Endothelial cell of umbilical vein (primary cell): ENCODE data around the gene UBL7. TPM values are rescaled to one million over a fixed set of nuclear protein-coding genes. Genes with fewer than 3 reads are reported as not detected.

Experiments used
- BruUV-seq: library from RNA; stranded (reverse); fragments of 400-500 nt; replicated peaks from 2 replicates; lab custom pipeline; 2021; lab: Mats Ljungman, UMichigan
- CTCF ChIA-PET: fragments of 300-600, 350-600 bp; sonication (Branson Sonifier 250); formaldehyde crosslinking; loops from one replicate; lab custom pipeline; 2021; ENCODE audit warnings: antibody characterized with exemption, inconsistent platforms; lab: Charles Lee
- POLR2A ChIA-PET: fragments of 300-600, 350-600 bp; sonication (Branson Sonifier 250); formaldehyde crosslinking; loops from one replicate; lab custom pipeline; 2021; ENCODE audit warnings: antibody characterized with exemption, inconsistent platforms; lab: Charles Lee
- DNase-seq: peaks from one replicate; pipeline ENCODE4 v3.0.0-alpha.2; 2011; ENCODE audit warnings: low read depth, low spot score
- FAIRE-seq: peaks from 2 replicates; lab custom pipeline; 2011; peaks lifted over from hg19 to GRCh38; lab: Jason Lieb, UNC
- H2AFZ ChIP-seq: 2 replicates; pipeline ENCODE4 v1.6.0; 2012; ENCODE audit warnings: low read depth, low read length, control low read depth, inconsistent platforms
- H3K27ac ChIP-seq: 2 replicates; pipeline ENCODE4 v1.5.1; 2011; ENCODE audit warnings: low read depth, mild to moderate bottlenecking, control low read depth, low read length, moderate library complexity; ENCODE audit not compliant: insufficient read depth
- H3K27me3 ChIP-seq, 2 experiments: 2 replicates each; pipeline versions ENCODE4 v1.6.0 to v1.6.1; 2011; ENCODE audit warnings: low read length in 2 of 2, mixed read lengths in 1 of 2; ENCODE audit not compliant: control insufficient read depth in 2 of 2, insufficient read depth in 2 of 2
- H3K36me3 ChIP-seq, 2 experiments: 2 replicates in 1 of 2; 3 replicates in 1 of 2; pipeline ENCODE4 v1.5.1; 2011; ENCODE audit warnings: low read length in 2 of 2, mild to moderate bottlenecking in 1 of 2, moderate library complexity in 1 of 2; ENCODE audit not compliant: control insufficient read depth in 2 of 2, insufficient read depth in 2 of 2; ENCODE audit errors: extremely low read depth in 1 of 2
- H3K4me1 ChIP-seq: 3 replicates; pipeline ENCODE4 v1.5.1; 2011; ENCODE audit warnings: mild to moderate bottlenecking, low read length; ENCODE audit not compliant: control insufficient read depth, insufficient read depth; ENCODE audit errors: extremely low read depth
- H3K4me2 ChIP-seq: 2 replicates; pipeline ENCODE4 v1.6.1; 2011; ENCODE audit warnings: low read length, control low read depth, mixed read lengths; ENCODE audit not compliant: insufficient read depth
- H3K4me3 ChIP-seq, 3 experiments: fragments of 200-600 bp in 1 of 3; sonication (generic), shearing (Covaris generic) in 1 of 3; replicated peaks in 1 of 3; 2 replicates each; pipeline ENCODE4 v1.5.1; 2011 to 2016; ENCODE audit warnings: control low read depth in 3 of 3, low read length in 3 of 3, mild to moderate bottlenecking in 2 of 3, inconsistent platforms in 1 of 3, low read depth in 1 of 3, moderate library complexity in 1 of 3; ENCODE audit not compliant: insufficient read depth in 1 of 3
- H3K79me2 ChIP-seq: 2 replicates; pipeline ENCODE4 v1.6.0; 2012; ENCODE audit warnings: low read length, inconsistent platforms; ENCODE audit not compliant: control insufficient read depth, insufficient read depth
- H3K9ac ChIP-seq: replicated peaks from 2 replicates; pipeline ENCODE3; 2011; ENCODE audit warnings: low read length, control low read depth; ENCODE audit not compliant: insufficient read depth; ENCODE audit errors: extremely low read depth
- H3K9me1 ChIP-seq: replicated peaks from 3 replicates; pipeline ENCODE4 v1.6.0; 2011; ENCODE audit warnings: mild to moderate bottlenecking, low read length; ENCODE audit not compliant: control insufficient read depth, insufficient read depth; ENCODE audit errors: extremely low read depth
- H3K9me3 ChIP-seq: replicated peaks from 2 replicates; pipeline ENCODE4 v1.5.1; 2012; ENCODE audit warnings: low read length, inconsistent platforms; ENCODE audit not compliant: control insufficient read depth, insufficient read depth
- H4K20me1 ChIP-seq: replicated peaks from 2 replicates; pipeline ENCODE3; 2011; ENCODE audit warnings: mild to moderate bottlenecking, low read length; ENCODE audit not compliant: control insufficient read depth, insufficient read depth; ENCODE audit errors: extremely low read depth
- CTCF ChIP-seq, 2 donors: IDR thresholded peaks; 1 replicate in 1 of 2; 2 replicates in 1 of 2; pipeline ENCODE4 v1.5.1; 2011; ENCODE audit warnings: low read length in 2 of 2, mild to moderate bottlenecking in 2 of 2, moderate library complexity in 2 of 2, control low read depth in 1 of 2, inconsistent platforms in 1 of 2, low read depth in 1 of 2; ENCODE audit not compliant: insufficient read depth in 1 of 2; ENCODE audit errors: extremely low read depth in 1 of 2
- EZH2 ChIP-seq: IDR thresholded peaks from 2 replicates; pipeline ENCODE4 v1.6.1; 2012; ENCODE audit warnings: borderline replicate concordance, low read depth, mild to moderate bottlenecking, moderate library complexity, low read length, inconsistent platforms; ENCODE audit not compliant: severe bottlenecking
- FOS ChIP-seq: IDR thresholded peaks from 2 replicates; pipeline ENCODE4 v1.6.1; 2011; ENCODE audit warnings: mild to moderate bottlenecking, low read length, moderate library complexity, borderline replicate concordance; ENCODE audit not compliant: insufficient read depth
- GATA2 ChIP-seq: IDR thresholded peaks from 2 replicates; pipeline ENCODE4 v1.7.0; 2011; ENCODE audit warnings: low read depth, mild to moderate bottlenecking, moderate library complexity, mixed read lengths, low read length; ENCODE audit not compliant: insufficient read length, insufficient read depth
- JUN ChIP-seq: IDR thresholded peaks from 2 replicates; pipeline ENCODE4 v1.6.1; 2011; ENCODE audit warnings: borderline replicate concordance, low read depth; ENCODE audit not compliant: insufficient read length, insufficient read depth
- POLR2A ChIP-seq: IDR thresholded peaks from 2 replicates; pipeline ENCODE4 v1.6.1; 2012; ENCODE audit warnings: low read depth, mild to moderate bottlenecking, control low read depth, low read length
- POLR2AphosphoS5 ChIP-seq: IDR thresholded peaks from 2 replicates; pipeline ENCODE4 v1.6.1; 2012; ENCODE audit warnings: low read depth, mild to moderate bottlenecking, control low read depth, low read length, moderate library complexity; ENCODE audit not compliant: insufficient read depth
- dilution Hi-C: fragments of 300-500 bp; cut with MboI; formaldehyde crosslinking; loops from one replicate; pipeline ENCODE4 v1.15.0; 2019; ENCODE audit warnings: low sequenced_read_pairs; ENCODE audit not compliant: extremely low pct_ligation_motif_present
- intact Hi-C: fragments of 100-400 bp; cut with micrococcal nuclease; formaldehyde crosslinking; loops from one replicate; pipeline ENCODE4 v1.10.0; 2022
- polyA plus RNA-seq, 4 experiments: library from polyadenylated mRNA; depleted of rRNA in 3 of 4; stranded (reverse) in 3 of 4; unstranded in 1 of 4; fragments of >200 nt; gene quantifications; 2 replicates each; pipeline versions ENCODE4 v1.2.1 to v1.2.3, GENCODE V29; 2011 to 2012; ENCODE audit warnings: missing spikeins in 1 of 4
- total RNA-seq: library from RNA; stranded (reverse); gene quantifications from 2 replicates; pipeline ENCODE4 v1.2.3, GENCODE V29; 2021
- TF ChIP-seq, protein P1 (sequence below): IDR thresholded peaks from 2 replicates; pipeline ENCODE4 v1.6.1; 2011; ENCODE audit not compliant: insufficient read depth, insufficient read length

The UBL7 gene
- total and polyA plus RNA-seq, 2 donors (not counting 3 experiments of a cell fraction or from before 2014, with no cell fraction given): 32.8 to 90.4 TPM

- H4K20me1 ChIP-seq: no peaks in the 10 kb centered on the region
- H3K9me3 ChIP-seq: no peaks in the 10 kb centered on the region
- no peak overlapping the region for H3K4me3 ChIP-seq
- H3K27me3 ChIP-seq: no peaks in the 10 kb centered on the region
- ChIA-PET POLR2A (no interaction called here), CTCF (no interaction called here)
- H3K9me1 ChIP-seq: no peaks in the 10 kb centered on the region
- H3K4me2 ChIP-seq: no peak overlapping the region
- intact Hi-C loops: no loop called here
- BruUV-seq: no TSS peak
- no peaks in the 10 kb centered on the region for H3K79me2 ChIP-seq
- no peaks in the 10 kb centered on the region for H3K4me1 ChIP-seq
- FAIRE-seq: no peak
- no peak overlapping the region for H2AFZ ChIP-seq
- no peak overlapping the region for H3K9ac ChIP-seq
- H3K27ac ChIP-seq: no peak overlapping the region
- dilution Hi-C loops: no loop called here
- H3K36me3 ChIP-seq: no peaks in the 10 kb centered on the region
- TF ChIP-seq POLR2A (no peak), JUN (no peak), POLR2AphosphoS5 (no peak), CTCF (IDR thresholded peaks at IDR 0.05; ENCODE audit: extremely low read depth in 1 of 2, insufficient read depth in 1 of 2, low read depth in 1 of 2, low read length in 2 of 2) (no peak), FOS (no peak), EZH2 (no peak), GATA2 (no peak)
- TF ChIP-seq, protein P1, sequence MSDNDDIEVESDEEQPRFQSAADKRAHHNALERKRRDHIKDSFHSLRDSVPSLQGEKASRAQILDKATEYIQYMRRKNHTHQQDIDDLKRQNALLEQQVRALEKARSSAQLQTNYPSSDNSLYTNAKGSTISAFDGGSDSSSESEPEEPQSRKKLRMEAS: no peak
- DNase-seq: no peak
Measured at GRCh38 chr15:74414081-74414580, 46.8 kb downstream of the UBL7 start.
